Naive thymus-derived CD4-positive, alpha-beta T cell (primary cell): ENCODE data around the gene ARHGAP12. TPM values are rescaled to one million over a fixed set of nuclear protein-coding genes. Genes with fewer than 3 reads are reported as not detected.

ENCODE experiments used
- ATAC-seq: fragments of 150-1000 bp; cut with Tn5 transposase; 2 replicates; pipeline ENCODE4 v1.10.0; 2021; ENCODE audit warnings: mild to moderate bottlenecking, moderate library complexity
- CTCF ChIA-PET: fragments of 350-600 bp; sonication (Branson Sonifier 250); formaldehyde crosslinking; loops from one replicate; lab custom pipeline; 2021; ENCODE audit warnings: antibody characterized with exemption; lab: Charles Lee
- POLR2A ChIA-PET: fragments of 350-600 bp; sonication (Branson Sonifier 250); formaldehyde crosslinking; loops from one replicate; lab custom pipeline; 2021; ENCODE audit warnings: antibody characterized with exemption, inconsistent platforms; lab: Charles Lee
- DNase-seq, 9 donors: peaks; one replicate each; pipeline versions ENCODE4 v3.0.0 to v3.0.0-alpha.2; 2020 to 2022; ENCODE audit warnings: mixed read lengths in 1 of 9
- H3K27ac ChIP-seq: one replicate; pipeline ENCODE4 v1.7.0; 2013; ENCODE audit warnings: mild to moderate bottlenecking, low read depth, low read length, moderate library complexity
- H3K27me3 ChIP-seq, 2 donors: one replicate each; pipeline ENCODE4 v1.7.0; 2013; ENCODE audit warnings: low read length in 2 of 2, mild to moderate bottlenecking in 2 of 2, moderate library complexity in 2 of 2; ENCODE audit not compliant: control insufficient read depth in 2 of 2, insufficient read depth in 2 of 2
- H3K36me3 ChIP-seq, 3 experiments: 1 replicate in 2 of 3; 2 replicates in 1 of 3; pipeline ENCODE4 v1.7.0; 2013; ENCODE audit warnings: low read length in 3 of 3, mild to moderate bottlenecking in 3 of 3, moderate library complexity in 1 of 3; ENCODE audit not compliant: insufficient read depth in 3 of 3, control insufficient read depth in 2 of 3
- H3K4me1 ChIP-seq, 2 donors: one replicate each; pipeline ENCODE4 v1.7.0; 2013; ENCODE audit warnings: low read length in 2 of 2, mild to moderate bottlenecking in 2 of 2, moderate library complexity in 1 of 2; ENCODE audit not compliant: control insufficient read depth in 2 of 2, insufficient read depth in 2 of 2
- H3K4me3 ChIP-seq: 2 replicates; pipeline ENCODE4 v1.7.0; 2013; ENCODE audit warnings: mild to moderate bottlenecking, low read length
- H3K9me3 ChIP-seq, 3 experiments: 1 replicate in 2 of 3; 2 replicates in 1 of 3; pipeline ENCODE4 v1.7.0; 2013; ENCODE audit warnings: low read length in 3 of 3; ENCODE audit not compliant: control insufficient read depth in 2 of 3
- H3K27ac Mint-ChIP-seq, 9 donors: one replicate each; pipeline ENCODE4 v1.8.0; 2020 to 2022; ENCODE audit warnings: mixed read lengths in 9 of 9, mild to moderate bottlenecking in 8 of 9, moderate library complexity in 5 of 9, inconsistent platforms in 2 of 9
- H3K27me3 Mint-ChIP-seq, 5 donors: one replicate each; pipeline ENCODE4 v1.8.0; 2021 to 2022; ENCODE audit warnings: mixed read lengths in 5 of 5, mild to moderate bottlenecking in 1 of 5
- H3K36me3 Mint-ChIP-seq, 5 donors: one replicate each; pipeline ENCODE4 v1.8.0; 2020 to 2022; ENCODE audit warnings: mixed read lengths in 5 of 5, mild to moderate bottlenecking in 3 of 5, inconsistent platforms in 1 of 5
- H3K4me1 Mint-ChIP-seq, 7 donors: one replicate each; pipeline ENCODE4 v1.8.0; 2020 to 2022; ENCODE audit warnings: mixed read lengths in 7 of 7, mild to moderate bottlenecking in 3 of 7, inconsistent platforms in 1 of 7
- H3K4me3 Mint-ChIP-seq, 10 donors: one replicate each; pipeline ENCODE4 v1.8.0; 2020 to 2022; ENCODE audit warnings: mild to moderate bottlenecking in 10 of 10, mixed read lengths in 10 of 10, moderate library complexity in 6 of 10, inconsistent platforms in 2 of 10
- H3K9me3 Mint-ChIP-seq, 11 donors: one replicate each; pipeline ENCODE4 v1.8.0; 2020 to 2022; ENCODE audit warnings: mixed read lengths in 11 of 11, mild to moderate bottlenecking in 4 of 11, inconsistent platforms in 1 of 11, moderate library complexity in 1 of 11
- intact Hi-C, 2 donors: fragments of 100-400 bp; cut with micrococcal nuclease; formaldehyde crosslinking; loops; one replicate each; pipeline ENCODE4 v1.15.1; 2023
- polyA plus RNA-seq, 2 donors: library from polyadenylated mRNA; unstranded; fragments of 300-500 nt; fragmentation: Illumina TruSeq; gene quantifications; one replicate each; pipeline ENCODE4 v1.2.3, GENCODE V29; 2021
- total RNA-seq, 6 experiments: library from RNA in 5 of 6; stranded (reverse) in 5 of 6; gene quantifications; 1 replicate in 5 of 6; 2 replicates in 1 of 6; pipeline ENCODE4 v1.2.3 and lab custom pipeline; 2021 to 2026

Gene ARHGAP12
- total and polyA plus RNA-seq, 7 experiments from 2014 or later, result 10.5 to 34.6 (median 22.4) TPM

- H3K4me1 ChIP-seq, result no peaks in the 10 kb centered on the region
- no peaks in the 10 kb centered on the region for H3K36me3 ChIP-seq
- Mint-ChIP-seq H3K27ac (peak overlapping the region in 1 of 9 donors; percentile 25), H3K9me3 (no peaks in the 10 kb centered on the region), H3K36me3 (peaks cover 0 to 1% (median 0%) of the 10 kb centered on the region in 5 donors), H3K27me3 (no peaks in the 10 kb centered on the region), H3K4me1 (peaks cover 0 to 12% (median 4%) of the 10 kb centered on the region in 7 donors), H3K4me3 (no peak overlapping the region)
- no peak overlapping the region for H3K4me3 ChIP-seq
- CTCF ChIA-PET, result no interaction called here
- POLR2A ChIA-PET, result no interaction called here
- DNase-seq (no peak), ATAC-seq (no peak)
- no peaks in the 10 kb centered on the region for H3K9me3 ChIP-seq
- no peak overlapping the region for H3K27ac ChIP-seq
- no peaks in the 10 kb centered on the region for H3K27me3 ChIP-seq
- intact Hi-C loops, result no loop called here
Observed at GRCh38 chr10:31942435-31942834, 13.8 kb upstream of the ARHGAP12 start.

DNA sequence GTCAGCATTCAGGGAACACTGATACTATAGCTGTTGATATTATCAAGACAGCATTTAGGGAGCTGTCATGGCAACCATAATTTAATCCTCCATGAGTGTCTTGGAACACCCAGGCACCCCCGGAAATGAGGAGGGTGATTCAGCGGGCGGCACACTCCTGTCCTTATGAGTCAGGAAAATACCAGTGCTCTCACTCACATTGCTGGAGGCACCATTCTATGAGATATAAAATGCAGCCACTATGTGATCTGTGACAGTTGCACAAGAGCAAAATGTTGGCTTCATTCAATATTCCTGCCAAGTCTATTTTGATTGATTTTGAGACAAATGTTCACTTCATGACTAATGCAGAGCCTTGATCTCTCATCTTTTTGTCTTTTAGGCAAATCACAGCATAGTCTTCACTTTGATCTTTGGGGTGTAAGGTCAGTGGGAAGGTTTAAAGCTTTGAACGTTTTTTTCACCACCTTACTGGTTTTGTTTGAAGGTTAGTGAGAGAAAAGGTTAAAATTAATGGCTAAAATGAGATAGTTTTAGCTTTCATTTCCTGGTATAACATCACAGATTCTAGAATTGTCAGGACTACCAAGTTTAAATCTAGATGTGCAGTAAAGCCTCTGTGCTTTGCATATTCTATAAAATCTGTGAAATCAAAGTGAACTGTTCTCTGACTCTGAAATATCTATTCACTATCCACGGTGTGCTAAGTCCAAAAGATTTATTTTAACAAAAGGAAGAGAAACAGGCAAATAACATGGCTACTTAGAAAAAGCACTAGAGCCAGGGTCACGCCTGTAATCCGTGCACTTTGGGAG, 12.4 kb upstream of the ARHGAP12 start:
- ChIA-PET CTCF (no interaction called here), POLR2A (no interaction called here)
- H3K27ac ChIP-seq, result no peak overlapping the region
- intact Hi-C loops, result no loop called here
- no peaks in the 10 kb centered on the region for H3K27me3 ChIP-seq
- no peak overlapping the region for H3K4me3 ChIP-seq
- peaks cover 0 to 12% (median 4%) of the 10 kb centered on the region in 7 donors for H3K4me1 Mint-ChIP-seq
- no peaks in the 10 kb centered on the region for H3K4me1 ChIP-seq
- no peaks in the 10 kb centered on the region for H3K36me3 ChIP-seq
- no peak overlapping the region for H3K4me3 Mint-ChIP-seq
- no peak for ATAC-seq
- H3K9me3 ChIP-seq, result no peaks in the 10 kb centered on the region
- H3K27me3 Mint-ChIP-seq, result no peaks in the 10 kb centered on the region
- DNase-seq, result no peak
- H3K36me3 Mint-ChIP-seq, result no peaks in the 10 kb centered on the region
- H3K27ac Mint-ChIP-seq, result no peak overlapping the region
- no peaks in the 10 kb centered on the region for H3K9me3 Mint-ChIP-seq

GRCh38 chr10:31939797-31940708, 11.4 kb upstream of the ARHGAP12 start:
- Mint-ChIP-seq H3K27me3 (no peaks in the 10 kb centered on the region), H3K4me3 (no peak overlapping the region), H3K27ac (no peak overlapping the region), H3K4me1 (peaks cover 0 to 12% (median 4%) of the 10 kb centered on the region in 7 donors), H3K36me3 (no peaks in the 10 kb centered on the region), H3K9me3 (no peaks in the 10 kb centered on the region)
- Histone ChIP-seq H3K4me3 (no peak overlapping the region), H3K36me3 (no peaks in the 10 kb centered on the region), H3K9me3 (no peaks in the 10 kb centered on the region), H3K4me1 (no peaks in the 10 kb centered on the region), H3K27me3 (no peaks in the 10 kb centered on the region), H3K27ac (no peak overlapping the region)
- ATAC-seq (no peak), DNase-seq (no peak)
- ChIA-PET POLR2A (interaction anchor here (1.7 kb wide), 1 partner anchor 11 kb away, joined by 4 read pairs; no protein-coding TSS in a partner anchor), CTCF (interaction anchor here (0.6 kb wide), 1 partner anchor 87 kb away, joined by 3 read pairs; no protein-coding TSS in a partner anchor)
- intact Hi-C loops, result no loop called here

GRCh38 chr10:31937371-31937770, 8.7 kb upstream of the ARHGAP12 start:
- POLR2A ChIA-PET, result no interaction called here
- peaks cover 0 to 3% (median 0%) of the 10 kb centered on the region in 5 donors for H3K27me3 Mint-ChIP-seq
- CTCF ChIA-PET, result no interaction called here
- H3K4me1 Mint-ChIP-seq, result peaks cover 0 to 12% (median 3%) of the 10 kb centered on the region in 7 donors
- no peaks in the 10 kb centered on the region for H3K9me3 Mint-ChIP-seq
- ATAC-seq, result no peak
- H3K4me3 Mint-ChIP-seq, result no peak overlapping the region
- H3K4me3 ChIP-seq, result no peak overlapping the region
- H3K27ac ChIP-seq, result no peak overlapping the region
- H3K4me1 ChIP-seq, result no peaks in the 10 kb centered on the region
- no peaks in the 10 kb centered on the region for H3K36me3 ChIP-seq
- no peaks in the 10 kb centered on the region for H3K36me3 Mint-ChIP-seq
- DNase-seq, result no peak
- H3K27me3 ChIP-seq, result no peaks in the 10 kb centered on the region
- no peaks in the 10 kb centered on the region for H3K9me3 ChIP-seq
- intact Hi-C loops, result no loop called here
- no peak overlapping the region for H3K27ac Mint-ChIP-seq

- CTCF ChIA-PET, result no interaction called here
- Histone ChIP-seq H3K9me3 (no peaks in the 10 kb centered on the region), H3K27me3 (no peaks in the 10 kb centered on the region), H3K27ac (no peak overlapping the region), H3K4me3 (no peak overlapping the region), H3K36me3 (no peaks in the 10 kb centered on the region), H3K4me1 (no peaks in the 10 kb centered on the region)
- Mint-ChIP-seq H3K4me3 (no peak overlapping the region), H3K4me1 (peaks cover 0 to 12% (median 3%) of the 10 kb centered on the region in 7 donors), H3K27ac (no peak overlapping the region), H3K9me3 (no peaks in the 10 kb centered on the region), H3K27me3 (peaks cover 0 to 3% (median 0%) of the 10 kb centered on the region in 5 donors), H3K36me3 (no peaks in the 10 kb centered on the region)
- intact Hi-C loops, result no loop called here
- POLR2A ChIA-PET, result no interaction called here
- DNase-seq (no peak), ATAC-seq (no peak)
Observed at GRCh38 chr10:31936933-31937332, 8.3 kb upstream of the ARHGAP12 start.

DNA sequence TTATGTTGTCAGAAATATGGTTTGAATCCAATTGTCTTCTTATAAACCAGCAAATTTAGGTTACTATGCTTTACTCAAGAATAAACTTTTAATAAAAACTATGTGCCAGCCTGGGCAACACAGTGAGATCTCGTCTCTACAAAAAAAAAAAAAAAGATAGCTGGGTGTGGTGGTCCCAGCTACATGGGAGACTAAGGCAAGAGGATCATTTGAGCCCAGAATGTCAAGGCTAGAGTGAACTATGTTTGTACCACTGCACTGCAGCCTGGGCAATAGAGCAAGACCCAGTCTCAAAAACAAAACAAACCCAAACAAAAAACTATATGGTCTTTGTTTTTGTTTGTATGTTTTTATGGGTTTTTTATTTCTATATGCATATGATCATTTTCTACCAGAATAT, 7.5 kb upstream of the ARHGAP12 start:
- ATAC-seq (no peak), DNase-seq (no peak)
- H3K4me3 ChIP-seq, result no peak overlapping the region
- no peak overlapping the region for H3K4me3 Mint-ChIP-seq
- no peak overlapping the region for H3K27ac Mint-ChIP-seq
- peaks cover 0 to 4% (median 0%) of the 10 kb centered on the region in 5 donors for H3K27me3 Mint-ChIP-seq
- no peak overlapping the region for H3K27ac ChIP-seq
- no peaks in the 10 kb centered on the region for H3K36me3 Mint-ChIP-seq
- no peaks in the 10 kb centered on the region for H3K9me3 Mint-ChIP-seq
- H3K9me3 ChIP-seq, result no peaks in the 10 kb centered on the region
- H3K36me3 ChIP-seq, result no peaks in the 10 kb centered on the region
- H3K4me1 Mint-ChIP-seq, result peaks cover 0 to 9% (median 1%) of the 10 kb centered on the region in 7 donors
- intact Hi-C loops, result no loop called here
- POLR2A ChIA-PET, result no interaction called here
- H3K4me1 ChIP-seq, result peaks cover 0 to under 1% of the 10 kb centered on the region in 2 donors
- H3K27me3 ChIP-seq, result no peaks in the 10 kb centered on the region
- CTCF ChIA-PET, result no interaction called here
